GM19043 (cell line): ENCODE results near the gene N4BP2L1.

Experiments
- ATAC-seq: cut with Tn5 transposase; IDR thresholded peaks from one replicate; pipeline ENCODE4 v1.9.1; 2021; ENCODE audit warnings: low read depth; ENCODE audit not compliant: unreplicated experiment

The N4BP2L1 gene

DNA sequence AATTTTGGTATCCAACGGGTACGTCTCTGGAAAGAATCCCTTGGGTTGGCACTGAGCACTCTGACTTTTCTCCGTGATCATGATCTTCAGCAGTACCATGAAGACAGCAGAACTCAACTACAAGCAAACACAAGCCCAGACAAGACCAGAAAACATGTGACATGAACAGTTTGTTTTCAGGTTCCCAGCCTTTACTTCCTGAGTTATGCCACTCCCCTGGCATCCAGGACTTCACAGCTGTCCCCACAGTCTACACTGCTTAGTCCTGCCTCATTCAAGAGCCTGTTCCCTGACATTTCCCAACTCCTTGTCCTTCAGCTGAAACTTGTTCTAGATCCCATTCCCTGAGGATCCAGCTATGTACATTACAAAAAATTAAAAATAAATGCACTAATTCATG is 4.9 kb upstream of the N4BP2L1 start:
- no peak for ATAC-seq

DNA sequence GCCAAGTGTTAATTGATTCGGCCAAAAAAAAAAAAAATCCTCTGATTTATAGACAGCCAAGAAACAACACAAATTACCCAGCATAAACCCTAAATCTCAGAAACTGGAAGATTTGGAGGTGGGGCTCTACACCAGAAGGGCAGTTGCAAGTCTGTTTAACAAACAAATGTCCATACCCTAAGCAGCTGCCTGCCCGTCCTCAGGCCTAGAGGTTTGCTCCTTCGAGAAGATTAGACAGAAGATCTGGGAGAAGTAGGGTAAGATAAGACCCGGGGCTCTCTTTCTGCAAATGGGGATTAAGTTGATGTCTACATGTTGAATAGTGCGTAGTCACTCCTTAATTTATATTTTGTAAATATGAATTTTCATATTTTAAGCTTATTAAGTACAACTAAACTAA is 3.4 kb upstream of the N4BP2L1 start:
- ATAC-seq, result no peak

DNA sequence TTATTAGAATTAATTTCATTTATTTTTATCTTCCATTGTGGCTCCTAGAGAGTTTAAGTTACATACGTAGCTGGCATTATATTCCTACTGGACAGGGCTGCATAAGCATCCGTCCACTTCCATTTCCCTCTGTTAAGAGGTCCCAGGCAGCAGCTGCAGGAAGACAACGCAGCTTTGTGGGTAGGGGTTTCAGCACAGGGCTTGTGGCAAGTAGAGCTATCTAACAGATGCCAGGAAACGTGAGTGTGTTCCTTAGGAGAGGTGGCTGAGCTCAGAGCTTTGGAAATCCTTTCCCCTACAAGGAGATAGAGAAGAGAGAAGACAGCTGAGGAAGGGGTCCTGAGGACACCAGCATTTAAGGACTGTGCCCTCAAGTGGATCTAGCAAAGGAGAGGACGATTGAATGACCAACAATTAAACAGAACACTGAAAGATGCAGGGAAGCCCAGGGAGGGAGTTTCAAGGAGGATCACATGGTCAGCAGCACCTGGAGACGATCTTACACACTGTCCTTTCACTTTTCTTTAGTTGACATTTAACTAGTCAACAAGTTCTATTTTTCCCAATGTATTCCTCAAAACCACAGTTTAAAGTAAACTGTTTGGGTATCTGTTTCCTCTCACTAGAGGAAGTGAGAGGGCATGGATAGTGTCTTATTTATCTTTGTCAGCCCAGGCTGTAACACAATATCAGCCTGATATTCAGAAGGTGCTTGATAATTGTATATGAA is 2.3 kb upstream of the N4BP2L1 start:
- no peak for ATAC-seq

DNA sequence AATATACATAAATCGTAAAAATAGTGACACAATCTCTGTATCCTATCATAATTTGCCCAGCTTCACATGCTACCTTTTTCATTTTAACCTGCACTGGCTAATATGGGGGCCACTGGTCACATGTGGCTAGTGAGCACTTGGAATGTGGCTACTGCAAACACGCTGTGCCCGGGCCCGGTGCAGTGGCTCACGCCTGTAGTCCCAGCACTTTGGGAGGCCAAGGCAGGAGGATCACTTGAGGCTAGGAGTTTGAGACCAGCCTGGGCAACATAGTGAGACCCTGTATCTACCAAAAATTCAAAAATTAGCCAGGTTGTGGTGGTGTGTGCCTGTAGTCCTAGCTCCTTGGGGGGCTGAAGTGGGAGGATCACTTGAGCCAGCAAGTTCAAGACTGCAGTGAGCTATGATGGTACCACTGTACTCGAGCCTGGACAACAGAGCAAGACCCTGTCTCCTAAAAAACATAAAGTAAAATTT is 1.5 kb upstream of the N4BP2L1 start:
- ATAC-seq, result no peak

DNA sequence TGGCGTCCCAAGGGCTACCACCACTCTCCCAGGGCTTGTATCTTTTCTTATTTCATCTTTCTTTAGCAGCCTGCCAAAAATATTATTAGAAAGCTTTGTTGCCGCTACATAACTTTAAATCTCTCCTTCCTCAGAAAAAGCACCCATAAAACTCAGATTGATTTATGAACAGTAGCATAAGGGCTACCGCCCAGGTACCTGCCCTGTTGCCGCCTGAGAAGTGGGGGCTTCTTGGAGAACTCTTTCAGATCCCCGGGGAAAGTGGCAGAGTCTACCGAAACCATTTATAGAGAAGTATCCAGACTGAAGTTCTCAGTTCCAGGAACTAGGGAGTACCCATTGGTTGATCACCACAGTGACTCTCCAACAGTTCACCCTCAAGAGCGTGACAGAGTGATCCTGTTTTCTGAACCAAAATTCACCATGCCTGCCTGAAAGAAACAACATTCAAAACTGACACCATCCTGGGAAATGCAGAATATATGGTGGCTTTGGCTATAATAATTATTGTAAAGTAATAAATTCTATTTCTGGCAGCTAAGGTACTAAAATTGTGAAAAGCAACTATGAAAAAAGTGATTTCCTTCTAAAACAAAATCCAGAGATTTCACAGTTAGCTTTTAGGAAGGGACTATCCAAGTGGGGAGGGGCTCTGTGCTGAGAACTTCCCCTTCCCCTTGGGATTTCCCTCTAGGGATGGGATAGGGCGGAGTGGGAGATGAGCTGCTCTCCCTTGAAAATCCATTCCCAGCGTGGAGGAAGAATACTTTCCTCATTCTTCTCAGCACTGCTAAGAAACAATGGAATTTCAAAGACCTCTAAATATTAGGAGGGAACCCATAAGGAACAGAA is 877 bp upstream of the N4BP2L1 start:
- ATAC-seq, result no peak

DNA sequence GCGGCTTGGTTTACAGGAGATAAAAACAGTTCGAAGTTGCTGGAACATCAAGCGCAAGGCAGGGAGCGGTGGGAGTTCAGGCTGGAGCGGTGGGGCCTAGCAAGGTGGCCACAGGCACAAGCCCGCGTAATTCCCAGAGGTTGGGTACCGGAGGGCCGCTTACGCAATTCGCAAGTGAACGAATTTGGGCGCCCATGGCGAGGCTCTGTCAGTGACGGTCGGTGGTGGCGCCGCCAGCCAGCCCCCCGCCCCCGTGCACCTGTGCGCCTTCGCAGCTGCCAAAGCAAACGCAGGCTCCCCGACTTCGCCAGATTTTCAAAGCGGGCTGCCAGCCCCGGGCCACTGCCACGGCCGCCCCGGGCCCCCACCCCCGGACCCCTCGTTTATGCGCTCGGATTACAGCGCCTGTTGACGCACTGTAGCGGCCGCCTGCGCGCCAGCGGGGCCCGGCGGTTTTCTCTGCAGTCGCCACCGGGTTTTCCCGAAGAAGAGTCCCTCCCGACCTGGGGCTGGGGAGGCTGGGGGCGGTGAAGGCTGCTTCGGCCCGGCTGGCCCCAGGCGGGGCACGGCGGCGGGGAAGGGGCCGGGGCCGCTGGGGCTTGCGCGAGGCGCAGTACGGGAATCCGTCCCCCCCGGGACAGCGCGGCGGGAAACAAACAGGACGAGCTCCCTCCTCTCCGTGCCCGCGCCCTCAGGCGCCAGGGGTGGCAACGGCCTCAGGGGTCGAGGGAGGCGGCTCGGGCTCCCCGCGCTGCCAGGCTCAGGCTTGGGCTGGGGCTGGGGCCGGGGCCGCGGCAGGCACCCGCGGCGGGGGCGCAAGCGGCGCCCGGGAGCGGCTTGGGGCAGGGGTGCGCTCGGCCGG is 709 bp downstream of the N4BP2L1 start:
- ATAC-seq, result peak; percentile 1

DNA sequence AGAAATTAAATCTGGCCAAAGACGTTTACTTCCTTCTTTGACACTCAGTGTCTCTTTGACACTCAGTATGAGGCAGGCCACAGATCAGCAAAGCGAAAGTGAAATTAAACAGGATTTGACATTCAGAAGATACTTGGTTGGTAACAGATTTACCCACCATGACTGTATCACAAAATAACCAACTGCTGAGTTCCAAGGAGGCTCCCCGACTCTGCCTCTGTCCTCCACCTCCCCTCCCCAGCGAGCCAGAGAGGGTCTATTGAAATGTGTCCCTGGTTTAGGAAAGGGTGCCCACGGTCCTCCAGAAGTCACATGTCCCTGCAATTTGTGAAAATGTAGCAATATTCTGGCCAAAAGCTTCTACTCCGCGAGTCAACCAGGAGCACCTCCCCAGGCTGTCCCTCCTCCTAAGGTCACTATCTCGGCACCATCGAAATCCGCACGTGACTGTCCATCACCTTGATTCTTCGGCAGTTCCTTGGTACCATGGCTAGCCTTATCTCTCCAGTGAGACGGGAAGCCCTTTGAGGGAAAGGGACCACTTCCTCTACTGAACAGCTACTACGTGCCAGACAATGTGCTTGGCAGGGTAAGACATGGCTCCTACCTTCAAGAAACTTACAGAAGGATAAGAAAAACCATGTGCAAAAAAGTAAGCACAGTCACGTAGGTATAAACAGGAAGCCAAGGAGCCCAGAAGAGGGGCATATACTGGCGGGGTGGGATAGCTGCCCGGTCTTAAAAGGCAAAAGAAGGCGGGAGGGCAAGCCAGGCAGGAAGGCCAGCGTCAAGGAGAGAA is 1.5 kb downstream of the N4BP2L1 start:
- peak; percentile 33 for ATAC-seq

DNA sequence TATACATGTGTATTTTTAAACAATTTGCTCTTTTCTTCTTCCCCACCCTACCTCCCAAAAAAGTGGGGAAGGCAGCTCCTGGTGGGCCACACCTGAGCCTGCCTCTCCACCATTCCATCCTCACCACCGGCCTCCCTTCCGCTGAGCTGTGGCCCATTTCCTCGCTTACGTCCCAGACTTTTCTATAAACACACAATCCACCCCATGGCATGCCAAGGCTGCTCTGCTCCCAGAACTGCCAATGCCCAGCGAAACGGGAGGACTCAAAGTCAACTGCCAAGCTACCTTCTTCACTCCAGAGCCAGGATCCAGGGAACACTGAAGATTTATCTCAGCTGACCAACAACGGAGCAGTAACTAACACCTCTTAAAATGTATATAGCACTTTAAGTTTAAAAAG is 2.8 kb downstream of the N4BP2L1 start:
- no peak for ATAC-seq

DNA sequence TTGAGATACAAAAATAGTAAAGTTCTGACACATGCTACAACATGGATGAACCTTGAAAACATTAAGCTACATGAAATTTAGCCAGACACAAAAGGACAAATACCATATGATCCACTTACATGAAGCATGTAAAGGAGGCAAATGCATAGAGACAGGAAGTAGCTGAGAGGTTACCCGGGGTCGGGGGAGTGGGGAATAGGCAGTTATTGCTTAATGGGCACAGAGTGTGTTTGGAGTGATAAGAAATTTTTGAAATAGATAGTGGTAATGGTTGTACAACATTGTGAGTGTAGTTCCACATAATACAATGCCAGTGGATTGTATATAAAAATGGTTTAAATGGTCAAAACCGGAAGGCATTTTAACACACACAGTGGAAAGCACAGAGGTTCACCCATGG is 4.3 kb downstream of the N4BP2L1 start:
- no peak for ATAC-seq

DNA sequence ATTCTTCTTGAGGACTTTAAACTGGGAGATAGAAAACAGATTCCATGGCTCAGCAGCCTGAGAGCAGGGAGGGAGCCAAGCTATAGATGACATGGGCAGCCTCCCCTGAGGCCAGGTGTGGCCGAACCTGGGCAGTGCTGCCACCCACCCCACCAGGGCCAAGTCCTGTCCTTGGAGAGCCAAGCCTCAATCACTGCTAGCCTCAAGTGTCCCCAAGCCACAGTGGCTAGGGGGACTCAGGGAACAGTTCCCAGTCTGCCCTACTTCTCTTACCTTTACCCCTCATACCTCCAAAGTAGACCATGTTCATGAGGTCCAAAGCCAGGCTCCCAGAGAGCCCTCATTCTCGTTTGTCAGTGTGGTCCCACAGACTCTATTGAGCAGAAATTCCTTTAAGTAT is 8.1 kb downstream of the N4BP2L1 start:
- no peak for ATAC-seq

DNA sequence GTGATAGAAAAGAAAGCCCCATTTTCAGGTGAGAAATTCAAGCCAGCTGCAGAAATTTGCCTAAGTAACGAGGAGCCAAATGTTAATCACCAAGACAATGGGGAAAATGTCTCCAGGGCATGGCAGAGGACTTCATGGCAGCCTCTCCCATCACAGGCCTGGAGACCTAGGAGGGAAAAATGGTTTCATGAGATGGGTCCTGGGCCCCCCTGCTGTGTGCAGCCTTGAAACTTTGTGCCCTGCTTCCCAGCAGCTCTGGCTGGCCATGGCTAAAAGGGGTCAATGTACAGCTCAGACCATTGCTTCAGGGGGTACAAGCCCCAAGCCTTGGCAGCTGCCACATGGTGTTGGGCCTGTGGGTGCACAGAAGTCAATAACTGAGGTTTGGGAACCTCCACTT is 9.9 kb downstream of the N4BP2L1 start:
- ATAC-seq, result no peak

DNA sequence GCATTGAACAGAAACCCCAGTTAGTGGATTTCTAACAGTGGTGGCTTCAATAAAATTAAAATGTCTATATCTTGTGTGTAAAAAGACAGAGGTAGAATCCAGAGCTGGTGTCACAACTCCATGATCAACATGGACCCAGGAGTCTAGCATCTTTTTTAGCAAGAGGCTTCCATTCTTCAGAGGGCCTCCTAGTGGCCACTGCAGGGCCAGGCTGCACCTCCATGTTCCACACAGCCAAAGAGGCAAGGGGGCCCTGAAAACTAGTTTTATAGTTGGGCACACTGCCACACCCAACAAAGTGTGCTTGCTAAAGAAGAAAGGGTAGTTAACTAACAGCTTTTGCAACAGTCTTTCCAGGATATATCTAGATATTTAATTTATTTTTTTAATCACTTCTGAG is 12.9 kb downstream of the N4BP2L1 start:
- ATAC-seq, result no peak

DNA sequence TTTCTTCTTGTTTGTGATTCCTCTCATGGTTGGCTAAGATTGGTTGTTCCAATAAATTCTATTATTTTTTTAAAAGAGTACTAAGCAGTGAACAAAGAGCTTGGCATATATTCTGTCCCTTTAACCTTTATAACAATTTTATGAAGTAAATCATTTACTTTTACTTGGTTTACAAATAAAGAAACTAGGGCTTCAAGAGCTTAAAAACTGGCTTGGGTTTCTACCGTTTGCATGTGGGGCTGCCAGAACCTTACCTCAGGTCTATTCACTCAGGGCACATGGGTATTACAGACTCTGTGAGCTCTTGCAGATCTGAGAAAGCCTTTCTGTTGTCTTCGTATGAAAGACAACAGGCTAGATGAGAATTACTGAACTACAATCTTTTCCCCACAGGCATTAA is 13.3 kb downstream of the N4BP2L1 start:
- ATAC-seq, result no peak

DNA sequence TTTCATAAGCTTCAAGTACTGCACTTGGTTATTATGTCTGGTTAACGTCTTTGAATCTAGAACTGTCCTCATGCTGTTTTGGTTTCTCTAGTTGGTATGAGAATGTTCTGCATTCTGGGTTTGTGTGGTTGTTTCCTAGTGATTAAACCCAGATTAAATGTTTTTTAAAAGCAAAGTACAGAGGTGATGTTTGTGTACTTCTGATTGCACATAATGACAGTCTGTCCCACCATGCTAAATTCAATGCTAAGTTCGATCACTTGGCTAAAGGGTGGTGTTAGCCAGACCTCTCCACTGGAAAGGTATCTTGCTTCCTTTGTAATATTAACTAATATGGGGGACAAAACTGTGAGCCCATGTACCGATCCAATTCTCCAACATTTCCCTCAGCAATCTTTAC is 14.6 kb downstream of the N4BP2L1 start:
- ATAC-seq, result no peak

DNA sequence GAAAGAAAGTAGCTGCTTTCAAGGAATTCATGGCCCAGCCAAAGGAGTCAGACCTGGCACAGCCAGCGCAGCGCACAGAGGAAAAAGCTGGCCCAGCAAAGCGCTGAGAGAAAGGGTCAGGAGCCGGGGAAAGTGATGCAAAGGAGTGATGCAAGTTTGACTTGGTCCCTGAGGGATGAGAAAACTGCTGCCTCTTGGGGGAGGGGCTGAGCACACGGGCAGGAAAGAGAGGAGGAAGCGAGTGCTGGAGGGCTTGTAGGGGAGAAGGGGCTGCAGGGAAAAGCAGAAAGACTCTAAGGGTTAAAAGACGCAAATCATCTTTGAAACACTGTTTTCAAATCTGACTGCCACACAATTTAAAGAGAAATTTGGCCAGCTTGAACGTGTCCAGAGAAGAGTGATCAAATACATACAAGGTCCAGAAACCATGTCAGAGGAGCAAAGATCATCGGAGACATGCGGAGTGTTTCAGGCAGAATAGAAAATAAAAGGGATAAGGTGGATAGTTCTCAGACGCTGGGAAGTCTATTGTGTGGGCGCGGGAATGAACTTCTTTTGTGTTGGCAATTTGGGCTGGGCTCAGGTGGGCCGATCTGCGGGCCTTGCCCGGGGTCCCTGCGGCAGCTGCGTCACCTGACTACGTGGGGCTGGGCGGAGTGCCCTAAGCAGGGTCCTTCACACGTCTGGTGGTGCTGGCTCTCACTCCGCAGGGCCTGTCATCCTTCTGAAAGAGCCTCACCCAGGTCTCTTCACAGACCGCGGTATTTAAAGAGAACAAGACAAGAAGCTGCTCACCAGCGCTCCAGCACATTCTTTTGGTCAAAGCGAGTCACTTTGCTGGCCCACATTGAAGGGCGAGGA is 18.1 kb downstream of the N4BP2L1 start:
- no peak for ATAC-seq

DNA sequence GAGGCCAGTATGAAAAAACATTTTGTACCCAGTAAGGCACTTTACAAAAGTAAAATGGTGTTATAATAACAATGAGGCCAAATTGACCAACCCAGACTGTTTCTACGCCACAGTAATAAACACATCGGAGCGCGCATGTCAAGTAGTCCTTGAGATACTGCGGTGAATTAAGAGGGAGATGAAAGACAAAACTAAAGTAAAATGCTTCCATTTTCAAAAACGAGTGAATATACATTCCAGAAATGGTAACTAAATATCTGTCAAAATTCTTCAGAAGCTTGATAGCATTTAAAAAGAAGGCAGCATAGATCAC is 19.0 kb downstream of the N4BP2L1 start:
- ATAC-seq, result no peak

DNA sequence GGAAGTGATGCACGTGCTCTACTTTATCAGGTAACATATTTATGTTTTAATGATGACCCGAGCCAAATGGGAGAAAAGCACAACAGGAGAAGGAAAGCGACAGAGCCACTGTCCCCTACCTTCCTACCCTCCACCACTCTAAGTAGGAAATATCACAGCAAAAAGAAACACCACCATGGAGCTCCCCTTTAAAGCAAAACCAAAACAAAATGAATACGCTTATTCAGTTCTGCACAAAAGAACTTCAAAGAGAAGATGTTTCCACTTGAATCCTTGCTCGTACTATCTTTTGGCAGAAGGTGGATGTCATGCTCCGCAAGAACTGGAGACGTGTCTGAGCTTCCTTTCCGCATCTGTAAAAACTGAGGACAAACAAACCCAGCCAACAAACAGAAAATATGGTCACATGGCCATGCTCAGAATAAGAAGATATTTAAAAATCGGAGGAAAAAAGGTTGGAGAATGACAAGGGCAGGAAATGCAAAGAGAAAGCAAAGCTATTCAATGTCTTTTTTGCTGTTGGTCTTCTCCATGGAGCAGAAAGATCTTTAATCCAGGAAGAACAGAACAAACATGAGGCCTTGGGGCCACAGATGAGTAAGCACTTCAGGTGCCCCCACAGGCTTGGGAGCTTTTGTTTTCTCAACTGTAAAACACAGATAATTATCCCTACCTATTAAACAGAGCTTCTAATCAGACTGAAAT is 19.5 kb downstream of the N4BP2L1 start:
- ATAC-seq, result no peak

DNA sequence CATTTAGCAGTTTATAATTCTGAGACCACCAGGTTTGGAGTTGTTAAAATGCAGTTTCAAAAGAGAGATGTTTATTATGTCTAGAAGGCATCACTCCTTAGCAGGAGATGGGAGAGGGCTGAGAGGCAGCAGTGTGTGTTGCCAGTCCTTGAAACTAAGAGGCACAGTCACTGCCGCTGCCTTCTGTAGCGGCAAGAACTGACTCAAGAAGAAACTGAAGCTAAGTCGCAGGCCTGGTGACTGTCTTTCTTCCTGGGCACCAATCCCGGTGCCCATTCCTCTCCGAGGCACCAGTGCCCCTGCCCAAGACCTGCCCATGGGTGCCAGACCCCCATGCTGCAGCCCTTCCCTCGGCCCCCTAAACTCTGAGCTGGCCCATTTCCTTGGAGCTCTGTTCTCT is 20.1 kb downstream of the N4BP2L1 start:
- ATAC-seq, result no peak

DNA sequence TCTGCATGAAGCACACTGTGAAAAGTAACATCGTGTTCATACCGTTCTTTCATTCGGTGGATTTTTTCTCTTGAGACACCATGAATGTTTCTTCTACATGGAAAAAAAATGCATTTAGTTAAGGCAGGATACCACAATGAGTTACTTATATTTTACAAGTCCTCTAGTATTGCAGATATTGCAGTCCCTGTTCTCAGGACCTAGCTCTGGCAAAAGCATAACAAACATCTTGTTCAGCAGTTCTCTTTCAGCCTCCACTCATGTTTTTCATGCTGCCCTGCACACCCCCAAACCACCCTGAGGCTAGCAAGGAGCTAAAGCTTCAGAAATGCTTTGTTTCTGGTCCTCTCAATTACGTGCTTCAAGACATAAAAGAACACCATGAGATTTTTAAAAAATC is 24.8 kb downstream of the N4BP2L1 start:
- ATAC-seq, result no peak
